Measurements from ENCODE around the gene MYL6. TPM values are rescaled to one million over a fixed set of nuclear protein-coding genes. Genes with fewer than 3 reads are reported as not detected.

The MYL6 gene
- total RNA-seq, 2 donors from 2014 or later, result 1,587 to 1,792 TPM

DNA sequence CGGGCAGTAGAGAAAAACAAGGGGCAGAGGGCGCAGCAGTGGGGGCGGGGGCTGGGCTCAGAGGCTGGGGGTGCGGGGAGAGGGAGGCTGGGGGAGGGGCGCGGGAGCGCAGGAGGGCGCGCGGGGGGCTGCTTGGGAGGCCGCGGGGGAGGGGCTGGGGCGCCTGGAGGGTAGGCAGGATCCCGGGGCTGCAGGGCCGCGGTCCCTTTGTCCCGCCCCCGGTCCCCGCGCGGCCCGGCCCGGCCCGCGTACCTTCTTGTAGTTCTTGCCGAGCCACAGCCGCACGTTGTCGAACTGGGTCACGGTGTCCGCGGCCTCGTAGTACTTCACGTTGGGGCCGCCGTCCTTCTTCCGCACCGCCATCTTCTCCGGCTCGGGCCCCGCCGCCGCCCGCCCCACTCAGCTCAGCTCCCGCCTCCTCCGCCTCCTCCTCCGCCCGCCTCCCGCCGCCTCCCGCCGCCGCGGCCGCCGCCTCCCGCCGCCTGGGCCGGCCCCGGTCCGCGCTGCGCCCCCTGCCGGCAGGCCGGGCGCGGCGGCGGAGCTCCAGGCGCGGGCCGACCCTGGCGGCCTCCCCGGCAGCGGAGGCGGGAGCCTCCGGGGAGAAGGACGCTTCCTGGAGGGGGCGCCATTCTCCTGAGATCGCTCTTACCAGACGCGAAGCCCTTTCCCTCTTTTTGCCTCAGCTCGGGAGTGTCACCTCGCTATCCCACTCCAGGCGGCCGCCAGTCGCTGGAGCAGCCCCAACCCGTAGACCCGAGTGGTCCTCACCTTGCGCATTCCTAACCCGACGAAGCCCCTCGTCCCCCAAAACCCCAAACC is 31.1 kb downstream of the MYL6 start, which contains the start of gene SMARCC2:
TSS of gene SMARCC2 (minus strand) at position 385 of the 819 bp plus-strand sequence. CDS start at position 363, 22 bp downstream.
- Histone ChIP-seq H3K27ac (peak within 1 kb of the TSS; percentile 96 to 98), H3K36me3 (peaks cover 4 to 9% of the 10 kb centered on the region in 2 donors), H3K4me3 (peak within 1 kb of the TSS; percentile 82 to 85), H3K27me3 (replicated peaks; ENCODE audit: insufficient read depth) (no peaks in the 10 kb centered on the region), H3K9me3 (no peaks in the 10 kb centered on the region), H3K4me1 (replicated peaks) (no peaks in the 10 kb centered on the region)
- under 1% methylated on average over 60 of the region's 93 CpGs for WGBS
- TF ChIP-seq POLR2AphosphoS5 (IDR thresholded peaks at IDR 0.05) (no peak), CTCF (IDR thresholded peaks at IDR 0.05) (peak; percentile 69 to 94 (median 88)), POLR2A (IDR thresholded peaks at IDR 0.05) (peak; percentile 3)
- DNase-seq (ENCODE audit: low spot score), result peak; percentile 87
- intact Hi-C loops (cut with DNase I), result loop anchor here (2.0 kb wide), 1 partner anchor 63 kb away; no protein-coding TSS in a partner anchor

DNA sequence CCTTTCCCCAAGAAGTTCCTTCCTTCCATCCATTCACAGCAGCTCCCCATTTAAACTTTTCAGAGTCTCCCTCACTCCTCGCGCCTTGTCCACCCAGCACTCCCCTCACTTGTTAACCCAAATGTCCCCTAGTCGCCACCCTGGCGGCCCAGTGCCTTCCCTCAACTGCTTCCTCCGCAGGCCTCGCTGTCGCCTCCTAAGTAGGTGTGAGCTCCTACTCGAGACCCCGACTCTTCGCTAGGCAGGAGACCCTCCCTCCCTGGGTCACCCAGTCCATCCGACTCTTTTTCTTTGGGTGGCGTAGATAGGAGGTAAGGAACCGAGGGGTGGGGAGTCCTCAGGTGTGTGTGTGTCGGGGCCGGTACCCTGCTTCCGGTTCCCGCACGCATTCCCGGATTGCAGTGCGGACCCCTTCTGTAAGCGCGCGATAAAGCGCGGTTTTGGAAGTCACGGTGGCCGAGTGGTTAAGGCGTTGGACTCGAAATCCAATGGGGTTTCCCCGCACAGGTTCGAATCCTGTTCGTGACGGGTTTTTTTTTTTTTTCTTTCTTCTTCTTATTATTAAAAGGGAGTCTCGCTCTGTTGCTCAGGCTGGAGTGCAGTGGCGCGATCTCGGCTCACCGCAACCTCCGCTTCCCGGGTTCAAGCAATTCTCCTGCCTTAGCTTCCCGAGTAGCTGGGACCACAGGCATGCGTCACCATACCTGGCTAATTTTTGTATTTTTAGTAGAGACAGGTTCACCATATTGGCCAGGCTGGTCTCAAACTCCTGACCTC is 31.9 kb downstream of the MYL6 start:
- WGBS, result 2% methylated on average over 42 of the region's 42 CpGs
- Histone ChIP-seq H3K27ac (peak overlapping the region; percentile 96 to 98), H3K36me3 (peaks cover 0 to 5% of the 10 kb centered on the region in 2 donors), H3K27me3 (replicated peaks; ENCODE audit: insufficient read depth) (no peaks in the 10 kb centered on the region), H3K4me1 (replicated peaks) (no peaks in the 10 kb centered on the region), H3K9me3 (no peaks in the 10 kb centered on the region), H3K4me3 (peak overlapping the region; percentile 82 to 85)
- TF ChIP-seq POLR2AphosphoS5 (IDR thresholded peaks at IDR 0.05) (peak; percentile 70), CTCF (IDR thresholded peaks at IDR 0.05) (no peak), POLR2A (IDR thresholded peaks at IDR 0.05) (no peak)
- intact Hi-C loops (cut with DNase I), result loop anchor here (1.0 to 10.0 kb wide), 3 partner anchors 63 to 275 kb away; partner anchors contain the start of gene SPRYD4
- peak; percentile 76 for DNase-seq (ENCODE audit: low spot score)

GRCh38 chr12:56190695-56191155 is 32.6 kb downstream of the MYL6 start:
- no peak for DNase-seq (ENCODE audit: low spot score)
- H3K27me3 ChIP-seq (replicated peaks; ENCODE audit: insufficient read depth), result no peaks in the 10 kb centered on the region
- H3K4me1 ChIP-seq (replicated peaks), result no peaks in the 10 kb centered on the region
- peak overlapping the region; percentile 82 to 85 for H3K4me3 ChIP-seq
- TF ChIP-seq POLR2A (IDR thresholded peaks at IDR 0.05) (no peak), POLR2AphosphoS5 (IDR thresholded peaks at IDR 0.05) (no peak), CTCF (IDR thresholded peaks at IDR 0.05) (no peak)
- 17% methylated on average over 9 of the region's 9 CpGs for WGBS
- peaks cover 0 to 2% of the 10 kb centered on the region in 2 donors for H3K36me3 ChIP-seq
- H3K27ac ChIP-seq, result peak overlapping the region; percentile 96 to 98
- H3K9me3 ChIP-seq, result no peaks in the 10 kb centered on the region
- intact Hi-C loops (cut with DNase I), result loop anchor here (1.0 to 10.0 kb wide), 2 partner anchors 71 to 274 kb away; partner anchors contain the start of gene SPRYD4

DNA sequence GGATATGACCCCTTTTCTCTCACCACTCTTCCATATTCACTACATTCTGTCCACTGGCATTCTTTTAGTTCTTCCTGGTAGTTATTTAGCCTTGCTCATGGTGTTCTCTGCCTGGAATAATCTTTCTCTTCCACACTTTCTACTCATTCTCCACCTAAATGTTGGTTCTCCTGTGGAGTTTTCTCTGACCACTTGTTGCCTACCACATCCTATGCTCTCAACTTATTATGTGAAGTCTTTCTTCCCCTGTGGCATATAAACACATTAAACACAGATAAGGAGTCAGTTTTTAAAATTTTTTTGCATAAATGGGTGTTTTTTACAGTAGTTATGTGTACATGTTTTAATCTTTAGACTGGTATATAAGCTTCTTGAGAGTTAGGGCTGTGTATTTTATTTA is 34.4 kb downstream of the MYL6 start:
- no peak for TF ChIP-seq POLR2AphosphoS5 (IDR thresholded peaks at IDR 0.05)
- no peak for TF ChIP-seq POLR2A (IDR thresholded peaks at IDR 0.05)
- TF ChIP-seq CTCF (IDR thresholded peaks at IDR 0.05), result no peak
- Histone ChIP-seq H3K27ac (no peak overlapping the region), H3K36me3 (no peaks in the 10 kb centered on the region), H3K4me3 (no peak overlapping the region), H3K4me1 (replicated peaks) (no peaks in the 10 kb centered on the region), H3K9me3 (no peaks in the 10 kb centered on the region), H3K27me3 (replicated peaks; ENCODE audit: insufficient read depth) (no peaks in the 10 kb centered on the region)
- no peak for DNase-seq (ENCODE audit: low spot score)
- intact Hi-C loops (cut with DNase I), result loop anchor here (2.0 to 10.0 kb wide), 2 partner anchors 32 to 272 kb away; partner anchors contain the start of genes NABP2 and SPRYD4
